ENCODE data around the gene ST3GAL2.

GRCh38 chr16:70377782-70378181, 61.1 kb downstream of the ST3GAL2 start:
- TF ChIP-seq CTCF (IDR thresholded peaks at IDR 0.05) = no peak
- TF ChIP-seq POLR2A (IDR thresholded peaks at IDR 0.05) = no peak
